Panc1 (cell line): ENCODE measurements around the gene IQCN. TPM values are rescaled to one million over a fixed set of nuclear protein-coding genes. Genes with fewer than 3 reads are reported as not detected.
A peak's percentile ranks its signal among the peaks of the same experiment; 100 is the strongest.

Experiments
- ATAC-seq: fragments of 200-7000 bp; cut with Tn5 transposase; 2 replicates; pipeline ENCODE4 v1.9.1; 2020; ENCODE audit warnings: mild to moderate bottlenecking, moderate library complexity
- BruUV-seq: library from RNA; stranded (reverse); fragments of 400-500 nt; replicated peaks from 2 replicates; lab custom pipeline; 2021; lab: Mats Ljungman, UMichigan
- CTCF ChIA-PET: fragments of 300-600 bp; sonication (Branson Sonifier 250); formaldehyde crosslinking; loops from one replicate; lab custom pipeline; 2022; ENCODE audit warnings: antibody characterized with exemption; lab: Charles Lee
- POLR2A ChIA-PET: fragments of 300-600 bp; sonication (Branson Sonifier 250); formaldehyde crosslinking; loops from one replicate; lab custom pipeline; 2022; ENCODE audit warnings: antibody characterized with exemption; lab: Charles Lee
- DNase-seq: peaks from one replicate; pipeline ENCODE4 v3.0.0-alpha.2; 2010; ENCODE audit warnings: low read depth, low spot score
- H3K27ac ChIP-seq: 2 replicates; pipeline ENCODE4 v1.5.1; 2011; ENCODE audit warnings: mild to moderate bottlenecking, low read length, inconsistent platforms
- H3K27me3 ChIP-seq: fragments of 200-500 bp; sonication (Bioruptor generic); 2 replicates; pipeline ENCODE4 v1.6.0; 2014; ENCODE audit warnings: low read length, inconsistent platforms; ENCODE audit not compliant: control insufficient read depth, insufficient read depth
- H3K36me3 ChIP-seq: fragments of 200-500 bp; sonication (Bioruptor generic); 2 replicates; pipeline ENCODE4 v1.5.1; 2014; ENCODE audit warnings: inconsistent platforms, mild to moderate bottlenecking, low read length, moderate library complexity; ENCODE audit not compliant: control insufficient read depth, insufficient read depth
- H3K4me1 ChIP-seq: 2 replicates; pipeline ENCODE4 v1.5.1; 2011; ENCODE audit warnings: inconsistent platforms, mild to moderate bottlenecking, low read length, moderate library complexity; ENCODE audit not compliant: control insufficient read depth, insufficient read depth
- H3K4me3 ChIP-seq, 2 experiments: 2 replicates each; pipeline ENCODE4 v1.5.1; 2011 to 2012; ENCODE audit warnings: low read depth in 2 of 2, low read length in 2 of 2, mild to moderate bottlenecking in 2 of 2, inconsistent platforms in 1 of 2, moderate library complexity in 1 of 2
- H3K9me3 ChIP-seq: fragments of 200-500 bp; sonication (Bioruptor generic); 2 replicates; pipeline ENCODE4 v1.5.1; 2014; ENCODE audit warnings: low read depth, mild to moderate bottlenecking, inconsistent platforms, low read length, moderate library complexity; ENCODE audit not compliant: control insufficient read depth, insufficient read depth
- CTCF ChIP-seq: fragments of 450-650 bp; IDR thresholded peaks from 2 replicates; pipeline ENCODE4 v1.5.1; 2017; ENCODE audit warnings: mild to moderate bottlenecking
- POLR2AphosphoS5 ChIP-seq: IDR thresholded peaks from 2 replicates; pipeline ENCODE4 v1.6.1; 2012; ENCODE audit warnings: mild to moderate bottlenecking, low read depth, low read length, moderate library complexity
- SIN3A ChIP-seq: IDR thresholded peaks from 2 replicates; pipeline ENCODE4 v1.6.1; 2012; ENCODE audit warnings: low read depth, mild to moderate bottlenecking, low read length, moderate library complexity, borderline replicate concordance; ENCODE audit not compliant: insufficient read depth
- TCF7L2 ChIP-seq: IDR thresholded peaks from 2 replicates; pipeline ENCODE4 v1.6.1; 2011; ENCODE audit warnings: mild to moderate bottlenecking, low read depth, low read length, inconsistent platforms
- in situ Hi-C: cut with HindIII; loops from 2 replicates; pipeline ENCODE4 v1.10.0; 2016; ENCODE audit warnings: low sequenced_read_pairs, low pct_unique_long_range_greater_than_20kb
- intact Hi-C: fragments of 100-400 bp; cut with micrococcal nuclease; formaldehyde crosslinking; loops from one replicate; pipeline ENCODE4 v1.10.0; 2022; ENCODE audit not compliant: unreplicated experiment
- total RNA-seq: library from RNA; stranded (reverse); gene quantifications from one replicate; pipeline ENCODE4 v1.2.1, GENCODE V29; 2021; ENCODE audit not compliant: unreplicated experiment
- TF ChIP-seq, protein P1 (sequence below), 2 experiments: IDR thresholded peaks; 2 replicates each; pipeline ENCODE4 v1.6.1; 2011 to 2012; ENCODE audit warnings: low read depth in 2 of 2, control low read depth in 1 of 2, low read length in 1 of 2, mild to moderate bottlenecking in 1 of 2, moderate library complexity in 1 of 2; ENCODE audit not compliant: insufficient read depth in 1 of 2

Gene IQCN
- total RNA-seq, 1 experiment from 2014 or later = 2.5 TPM

- in situ Hi-C loops = no loop called here
- DNase-seq (no peak), ATAC-seq (peak; percentile 25; the same call in 1 of the 2 replicates)
- Histone ChIP-seq H3K27ac (peak overlapping the region; percentile 90), H3K36me3 (no peaks in the 10 kb centered on the region), H3K4me3 (peak overlapping the region; percentile 43 to 68), H3K27me3 (no peaks in the 10 kb centered on the region), H3K4me1 (peaks cover 23% of the 10 kb centered on the region), H3K9me3 (no peaks in the 10 kb centered on the region)
- CTCF ChIA-PET = no interaction called here
- intact Hi-C loops = no loop called here
- no TSS peak for BruUV-seq
- TF ChIP-seq TCF7L2 (no peak), POLR2AphosphoS5 (no peak), CTCF (no peak), SIN3A (no peak)
- TF ChIP-seq, protein P1, sequence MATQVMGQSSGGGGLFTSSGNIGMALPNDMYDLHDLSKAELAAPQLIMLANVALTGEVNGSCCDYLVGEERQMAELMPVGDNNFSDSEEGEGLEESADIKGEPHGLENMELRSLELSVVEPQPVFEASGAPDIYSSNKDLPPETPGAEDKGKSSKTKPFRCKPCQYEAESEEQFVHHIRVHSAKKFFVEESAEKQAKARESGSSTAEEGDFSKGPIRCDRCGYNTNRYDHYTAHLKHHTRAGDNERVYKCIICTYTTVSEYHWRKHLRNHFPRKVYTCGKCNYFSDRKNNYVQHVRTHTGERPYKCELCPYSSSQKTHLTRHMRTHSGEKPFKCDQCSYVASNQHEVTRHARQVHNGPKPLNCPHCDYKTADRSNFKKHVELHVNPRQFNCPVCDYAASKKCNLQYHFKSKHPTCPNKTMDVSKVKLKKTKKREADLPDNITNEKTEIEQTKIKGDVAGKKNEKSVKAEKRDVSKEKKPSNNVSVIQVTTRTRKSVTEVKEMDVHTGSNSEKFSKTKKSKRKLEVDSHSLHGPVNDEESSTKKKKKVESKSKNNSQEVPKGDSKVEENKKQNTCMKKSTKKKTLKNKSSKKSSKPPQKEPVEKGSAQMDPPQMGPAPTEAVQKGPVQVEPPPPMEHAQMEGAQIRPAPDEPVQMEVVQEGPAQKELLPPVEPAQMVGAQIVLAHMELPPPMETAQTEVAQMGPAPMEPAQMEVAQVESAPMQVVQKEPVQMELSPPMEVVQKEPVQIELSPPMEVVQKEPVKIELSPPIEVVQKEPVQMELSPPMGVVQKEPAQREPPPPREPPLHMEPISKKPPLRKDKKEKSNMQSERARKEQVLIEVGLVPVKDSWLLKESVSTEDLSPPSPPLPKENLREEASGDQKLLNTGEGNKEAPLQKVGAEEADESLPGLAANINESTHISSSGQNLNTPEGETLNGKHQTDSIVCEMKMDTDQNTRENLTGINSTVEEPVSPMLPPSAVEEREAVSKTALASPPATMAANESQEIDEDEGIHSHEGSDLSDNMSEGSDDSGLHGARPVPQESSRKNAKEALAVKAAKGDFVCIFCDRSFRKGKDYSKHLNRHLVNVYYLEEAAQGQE (IDR thresholded peaks at IDR 0.05; ENCODE audit: insufficient read depth in 1 of 2, low read depth in 2 of 2, low read length in 1 of 2) = no peak
- POLR2A ChIA-PET = interaction anchor here (2.7 kb wide), 1 partner anchor 11 kb away, joined by 22 read pairs; the partner anchor contains the start of gene JUND
Observed at GRCh38 chr19:18292462-18292809, 18.2 kb upstream of the IQCN start.

DNA sequence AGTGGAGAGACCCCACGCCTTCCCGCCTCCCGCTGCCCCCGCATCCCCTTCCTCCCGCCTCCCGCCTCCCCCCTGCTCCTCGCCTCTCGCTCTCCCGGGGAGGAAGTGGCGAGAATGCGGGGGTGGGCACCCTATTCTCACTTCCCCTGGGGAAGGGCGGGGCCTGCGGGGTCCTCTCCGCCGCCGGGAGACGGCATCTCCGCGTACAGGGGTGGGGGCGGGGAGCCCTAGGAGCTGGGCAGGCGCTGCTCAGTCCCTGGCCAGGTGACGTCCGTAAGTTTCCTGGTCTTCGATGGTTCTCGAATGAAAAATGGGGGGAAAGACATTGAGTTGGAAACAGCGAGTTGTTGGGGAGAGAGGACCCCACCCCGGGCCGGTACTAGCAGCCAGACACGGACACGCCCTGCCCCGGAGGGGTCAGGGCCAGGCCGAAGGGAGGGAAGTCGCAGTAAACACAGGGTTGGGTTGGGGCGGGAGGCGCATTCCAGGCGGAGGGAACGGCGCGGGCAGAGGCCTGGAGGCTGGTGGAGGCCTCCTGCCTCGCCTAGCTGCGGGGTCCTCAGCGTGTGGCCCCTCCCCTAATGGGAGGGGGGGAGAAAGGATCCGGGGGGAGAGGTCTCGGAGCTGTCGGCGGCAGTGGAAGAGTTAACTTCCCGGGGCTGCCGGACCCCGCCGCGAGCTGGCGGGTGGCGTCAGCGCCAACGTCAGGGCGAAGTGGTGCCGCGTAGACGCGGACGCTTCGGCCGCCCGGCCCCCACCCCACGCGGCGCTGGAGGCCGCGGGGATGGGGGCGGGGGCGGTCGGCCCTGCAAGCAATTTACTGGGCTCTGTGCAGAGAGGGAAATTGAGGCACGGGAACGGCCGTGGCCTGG is 17.6 kb upstream of the IQCN start:
- Histone ChIP-seq H3K36me3 (no peaks in the 10 kb centered on the region), H3K27ac (peak overlapping the region; percentile 90), H3K9me3 (no peaks in the 10 kb centered on the region), H3K27me3 (no peaks in the 10 kb centered on the region), H3K4me3 (peak overlapping the region; percentile 43 to 68), H3K4me1 (peaks cover 23% of the 10 kb centered on the region)
- intact Hi-C loops = no loop called here
- ChIA-PET CTCF (interaction anchor here (0.5 kb wide), 1 partner anchor 268 kb away, joined by 3 read pairs; no protein-coding TSS in a partner anchor), POLR2A (interaction anchor here (2.7 kb wide), 1 partner anchor 11 kb away, joined by 22 read pairs; the partner anchor contains the start of gene JUND)
- ATAC-seq (peak; percentile 86), DNase-seq (no peak)
- BruUV-seq = no TSS peak
- in situ Hi-C loops = no loop called here
- TF ChIP-seq POLR2AphosphoS5 (peak; percentile 52), SIN3A (0 out of 2 replicates have a peak, but pooled peaks have one; percentile 17)
- TF ChIP-seq, protein P1 (IDR thresholded peaks at IDR 0.05; ENCODE audit: insufficient read depth in 1 of 2, low read depth in 2 of 2, low read length in 1 of 2) = no peak; a peak in 1 of 4 replicates
